ENCODE data around the gene KIF13A.
A peak's percentile ranks its signal among the peaks of the same experiment; 100 is the strongest.
"Not testable (repeated sequence)": the region's sequence is repeated elsewhere in the genome, so short reads cannot be mapped to it uniquely, and the experiment has no call there.

The KIF13A gene

GRCh38 chr6:17845598-17845997, 141.8 kb downstream of the KIF13A start:
- no peak for DNase-seq (ENCODE audit: low spot score)

GRCh38 chr6:17844967-17845366, 142.5 kb downstream of the KIF13A start:
- not testable (repeated sequence) for DNase-seq (ENCODE audit: low spot score)

GRCh38 chr6:17842934-17843821, 144.3 kb downstream of the KIF13A start:
- DNase-seq (ENCODE audit: low spot score) = no peak

GRCh38 chr6:17842014-17842776, 145.2 kb downstream of the KIF13A start:
- no peak for DNase-seq (ENCODE audit: low spot score)

GRCh38 chr6:17839513-17840223, 147.8 kb downstream of the KIF13A start:
- DNase-seq (ENCODE audit: low spot score) = no peak

- no peak for DNase-seq (ENCODE audit: low spot score)
Observed at GRCh38 chr6:17836293-17836692, 151.1 kb downstream of the KIF13A start.

- DNase-seq (ENCODE audit: low spot score) = no peak
Observed at GRCh38 chr6:17835784-17836183, 151.7 kb downstream of the KIF13A start.

GRCh38 chr6:17831135-17831534, 156.3 kb downstream of the KIF13A start:
- DNase-seq (ENCODE audit: low spot score) = peak; percentile 55

- DNase-seq (ENCODE audit: low spot score) = no peak
Observed at GRCh38 chr6:17829905-17830304, 157.5 kb downstream of the KIF13A start.

GRCh38 chr6:17828149-17828548, 159.3 kb downstream of the KIF13A start:
- no peak for DNase-seq (ENCODE audit: low spot score)

- no peak for DNase-seq (ENCODE audit: low spot score)
Observed at GRCh38 chr6:17826301-17826700, 161.1 kb downstream of the KIF13A start.

GRCh38 chr6:17820055-17820454, 167.4 kb downstream of the KIF13A start:
- DNase-seq (ENCODE audit: low spot score) = no peak

- no peak for DNase-seq (ENCODE audit: low spot score)
Observed at GRCh38 chr6:17817763-17818162, 169.7 kb downstream of the KIF13A start.

- DNase-seq (ENCODE audit: low spot score) = no peak
Observed at GRCh38 chr6:17816921-17817611, 170.4 kb downstream of the KIF13A start.

GRCh38 chr6:17813542-17813941, 173.9 kb downstream of the KIF13A start:
- DNase-seq (ENCODE audit: low spot score) = no peak

- DNase-seq (ENCODE audit: low spot score) = no peak
Observed at GRCh38 chr6:17812311-17812710, 175.1 kb downstream of the KIF13A start.

GRCh38 chr6:17808609-17809008, 178.8 kb downstream of the KIF13A start:
- no peak for DNase-seq (ENCODE audit: low spot score)

GRCh38 chr6:17807431-17807830, 180.0 kb downstream of the KIF13A start:
- DNase-seq (ENCODE audit: low spot score) = not testable (repeated sequence)

- DNase-seq (ENCODE audit: low spot score) = no peak
Observed at GRCh38 chr6:17803409-17803808, 184.0 kb downstream of the KIF13A start.

GRCh38 chr6:17798477-17799154, 188.8 kb downstream of the KIF13A start:
- DNase-seq (ENCODE audit: low spot score) = no peak

- DNase-seq (ENCODE audit: low spot score) = no peak
Observed at GRCh38 chr6:17790489-17790888, 196.9 kb downstream of the KIF13A start.
